Muscle of back (tissue), 11 donors: ENCODE data around the gene LSM2. TPM values are rescaled to one million over a fixed set of nuclear protein-coding genes. Genes with fewer than 3 reads are reported as not detected.

Experiments
- DNase-seq, 3 donors: peaks; one replicate each; pipeline versions ENCODE4 v3.0.0 to v3.0.0-alpha.2; 2013
- polyA plus RNA-seq, 10 donors: library from polyadenylated mRNA; unstranded; fragments of 120-200 nt; gene quantifications; one replicate each; pipeline ENCODE4 v1.2.1, GENCODE V29; 2013; ENCODE audit not compliant: insufficient read length in 10 of 10

LSM2 gene
- polyA plus RNA-seq, 10 donors: 46.2 to 63.6 (median 58.9) TPM

GRCh38 chr6:31761343-31761742, 45.4 kb downstream of the LSM2 start:
- DNase-seq: no peak

- no peak for DNase-seq
Measured at GRCh38 chr6:31760790-31761189, 46.0 kb downstream of the LSM2 start.

- no peak for DNase-seq
Measured at GRCh38 chr6:31758281-31758680, 48.5 kb downstream of the LSM2 start.

DNA sequence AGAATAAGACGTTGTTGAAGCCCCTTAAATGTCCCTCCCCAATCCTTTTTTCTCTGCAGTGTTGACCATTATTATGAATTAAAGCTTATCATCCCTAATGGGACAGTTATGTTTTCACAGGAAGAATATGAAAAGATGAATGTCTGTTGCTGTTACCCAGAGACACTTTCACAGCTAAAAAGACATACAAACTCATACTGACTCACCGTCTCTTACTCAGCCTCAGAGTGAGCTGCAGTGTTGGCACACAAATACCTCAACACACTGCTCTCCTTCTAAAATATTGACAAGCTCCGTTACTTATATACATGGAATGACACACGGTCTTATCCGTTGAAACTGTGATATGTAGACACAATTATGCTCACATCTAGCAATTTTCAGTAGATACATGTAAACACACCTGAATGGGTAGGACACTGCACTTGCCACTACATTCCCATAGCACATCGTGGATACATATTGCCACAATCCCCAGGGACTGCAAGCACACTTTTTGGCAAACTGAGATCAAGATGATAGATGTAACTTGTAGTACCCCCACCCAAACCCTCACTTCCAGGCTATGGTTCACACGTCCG, 53.9 kb downstream of the LSM2 start:
- no peak for DNase-seq

- no peak for DNase-seq
Measured at GRCh38 chr6:31750411-31751022, 56.2 kb downstream of the LSM2 start.

DNA sequence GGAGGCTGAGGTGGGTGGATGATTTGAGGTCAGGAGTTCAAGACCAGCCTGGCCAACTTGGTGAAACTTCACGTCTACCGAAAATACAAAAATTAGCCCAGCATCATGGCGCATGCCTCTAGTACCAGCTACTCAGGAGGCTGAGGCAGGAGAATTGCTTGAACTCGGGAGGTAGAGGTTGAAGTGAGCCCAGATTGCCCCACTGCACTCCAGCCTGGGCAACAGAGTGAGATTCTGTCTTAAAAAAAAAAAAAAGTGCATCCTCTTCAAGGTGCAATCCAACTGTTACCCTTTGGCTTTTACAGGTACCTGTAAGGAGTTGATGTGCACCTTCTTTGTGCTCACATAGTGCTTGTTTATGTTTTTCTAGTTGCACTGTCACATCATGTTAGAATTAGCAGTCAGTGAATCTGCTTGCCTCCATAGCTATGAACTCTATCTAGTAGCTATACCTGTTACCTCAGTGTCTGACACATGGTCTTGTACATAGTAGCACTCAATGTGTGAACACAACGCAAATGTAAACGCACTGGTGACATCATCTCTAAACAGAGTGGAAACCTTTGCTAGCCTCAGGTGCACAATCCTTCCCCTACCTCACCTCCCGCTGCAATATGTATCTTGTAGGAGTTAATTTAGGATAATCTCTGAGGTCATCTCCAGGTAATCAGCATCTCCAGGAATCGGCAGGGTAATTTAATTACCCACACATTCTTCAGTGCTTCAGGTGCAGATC, 57.3 kb downstream of the LSM2 start:
- no peak for DNase-seq

Other genes starting within 250 kb of the LSM2 start
- under 1 TPM in 6 of 10 donors, not detected in 4; 0.12 to 0.91 (median 0.21) TPM for gene LTA, start 234.7 kb downstream of the LSM2 start, polyA plus RNA-seq
- gene TNF, start 231.4 kb downstream of the LSM2 start, polyA plus RNA-seq: 1 to 10 TPM in 1 of 10 donors, under 1 TPM in 8, not detected in 1; 0.17 to 3.5 (median 0.29) TPM
- 10 to 100 TPM in 1 of 10 donors, 1 to 10 TPM in 6, under 1 TPM in 3; 0.67 to 32.2 (median 1.5) TPM for gene LTB, start 224.5 kb downstream of the LSM2 start, polyA plus RNA-seq
- gene LST1, start 220.7 kb downstream of the LSM2 start, polyA plus RNA-seq: 10 to 100 TPM in 1 of 10 donors, 1 to 10 TPM in 9; 4.1 to 10.9 (median 6.4) TPM
- gene NCR3, start 214.0 kb downstream of the LSM2 start, polyA plus RNA-seq: under 1 TPM in 4 of 10 donors, not detected in 6; 0.20 to 0.59 (median 0.30) TPM
- 10 to 100 TPM; 15.1 to 35.2 (median 23.0) TPM for gene AIF1, start 191.7 kb downstream of the LSM2 start, polyA plus RNA-seq
- gene PRRC2A, start 186.3 kb downstream of the LSM2 start, polyA plus RNA-seq: 100 to 1,000 TPM; 112 to 149 (median 132) TPM
- gene BAG6, start 154.3 kb downstream of the LSM2 start, polyA plus RNA-seq: 100 to 1,000 TPM; 177 to 216 (median 198) TPM
- 1 to 10 TPM; 2.6 to 5.7 (median 4.2) TPM for gene APOM, start 151.1 kb downstream of the LSM2 start, polyA plus RNA-seq
- 10 to 100 TPM; 11.4 to 16.0 (median 13.4) TPM for gene C6orf47, start 146.2 kb downstream of the LSM2 start, polyA plus RNA-seq
- gene GPANK1, start 142.0 kb downstream of the LSM2 start, polyA plus RNA-seq: 10 to 100 TPM; 10.1 to 16.9 (median 12.2) TPM
- gene CSNK2B, start 140.9 kb downstream of the LSM2 start, polyA plus RNA-seq: 100 to 1,000 TPM; 118 to 150 (median 138) TPM
- gene LY6G5B, start 137.0 kb downstream of the LSM2 start, polyA plus RNA-seq: 10 to 100 TPM in 6 of 10 donors, 1 to 10 TPM in 4; 5.6 to 24.0 (median 10.9) TPM
- 1 to 10 TPM in 9 of 10 donors, under 1 TPM in 1; 0.68 to 5.1 (median 2.4) TPM for gene LY6G5C, start 125.9 kb downstream of the LSM2 start, polyA plus RNA-seq
- gene ABHD16A, start 103.6 kb downstream of the LSM2 start, polyA plus RNA-seq: 10 to 100 TPM; 36.3 to 50.0 (median 39.2) TPM
- gene LY6G6F, start 100.1 kb downstream of the LSM2 start, polyA plus RNA-seq: under 1 TPM in 3 of 10 donors, not detected in 7; 0.17 to 0.38 (median 0.20) TPM
- 1 to 10 TPM in 1 of 10 donors, under 1 TPM in 5, not detected in 4; 0.42 to 1.1 (median 0.53) TPM for gene LY6G6D, start 91.6 kb downstream of the LSM2 start, polyA plus RNA-seq
- 1 to 10 TPM in 1 of 10 donors, under 1 TPM in 8, not detected in 1; 0.19 to 1.0 (median 0.38) TPM for gene LY6G6C, start 85.2 kb downstream of the LSM2 start, polyA plus RNA-seq
- 1 to 10 TPM in 3 of 10 donors, under 1 TPM in 7; 0.52 to 1.8 (median 0.82) TPM for gene MPIG6B, start 83.6 kb downstream of the LSM2 start, polyA plus RNA-seq
- gene DDAH2, start 77.7 kb downstream of the LSM2 start, polyA plus RNA-seq: 100 to 1,000 TPM in 8 of 10 donors, 10 to 100 TPM in 2; 87.3 to 135 (median 109) TPM
- 100 to 1,000 TPM; 114 to 181 (median 138) TPM for gene CLIC1, start 70.4 kb downstream of the LSM2 start, polyA plus RNA-seq
- 10 to 100 TPM in 6 of 10 donors, 1 to 10 TPM in 4; 5.9 to 29.4 (median 13.5) TPM for gene MSH5, start 67.0 kb downstream of the LSM2 start, polyA plus RNA-seq
- gene SAPCD1, start 44.3 kb downstream of the LSM2 start, polyA plus RNA-seq: 10 to 100 TPM in 1 of 10 donors, 1 to 10 TPM in 9; 2.1 to 10.9 (median 3.0) TPM
- 1 to 10 TPM in 9 of 10 donors, under 1 TPM in 1; 0.88 to 3.3 (median 2.3) TPM for gene VWA7, start 29.6 kb downstream of the LSM2 start, polyA plus RNA-seq
- gene VARS1, start 11.2 kb downstream of the LSM2 start, polyA plus RNA-seq: 10 to 100 TPM; 42.0 to 63.0 (median 46.2) TPM
- 1 to 10 TPM; 3.3 to 4.3 (median 3.9) TPM for gene HSPA1L, start 8.3 kb upstream of the LSM2 start, polyA plus RNA-seq
- 100 to 1,000 TPM in 1 of 10 donors, 10 to 100 TPM in 9; 47.4 to 176 (median 71.8) TPM for gene HSPA1A, start 8.6 kb upstream of the LSM2 start, polyA plus RNA-seq
- 100 to 1,000 TPM in 1 of 10 donors, 10 to 100 TPM in 9; 34.3 to 226 (median 55.8) TPM for gene HSPA1B, start 20.8 kb upstream of the LSM2 start, polyA plus RNA-seq
- gene NEU1, start 55.9 kb upstream of the LSM2 start, polyA plus RNA-seq: 10 to 100 TPM; 15.3 to 19.4 (median 17.2) TPM
- gene SLC44A4, start 72.0 kb upstream of the LSM2 start, polyA plus RNA-seq: under 1 TPM in 8 of 10 donors, not detected in 2; 0.08 to 0.50 (median 0.29) TPM
- 10 to 100 TPM; 23.3 to 40.1 (median 29.4) TPM for gene EHMT2, start 90.7 kb upstream of the LSM2 start, polyA plus RNA-seq
- 10 to 100 TPM in 4 of 10 donors, 1 to 10 TPM in 6; 7.9 to 16.2 (median 9.6) TPM for gene ZBTB12, start 95.1 kb upstream of the LSM2 start, polyA plus RNA-seq
- gene C2, start 120.8 kb upstream of the LSM2 start, polyA plus RNA-seq: 1 to 10 TPM; 3.5 to 9.1 (median 5.7) TPM
- gene CFB, start 139.1 kb upstream of the LSM2 start, polyA plus RNA-seq: 1 to 10 TPM; 1.0 to 2.6 (median 1.6) TPM
- 10 to 100 TPM; 49.5 to 68.7 (median 64.3) TPM for gene NELFE, start 152.0 kb upstream of the LSM2 start, polyA plus RNA-seq
- 10 to 100 TPM; 17.9 to 35.1 (median 25.0) TPM for gene SKIC2, start 152.2 kb upstream of the LSM2 start, polyA plus RNA-seq
- 10 to 100 TPM; 11.4 to 21.4 (median 15.4) TPM for gene DXO, start 165.2 kb upstream of the LSM2 start, polyA plus RNA-seq
- 10 to 100 TPM in 5 of 10 donors, 1 to 10 TPM in 5; 6.2 to 21.3 (median 10.3) TPM for gene C4A, start 175.1 kb upstream of the LSM2 start, polyA plus RNA-seq
- 10 to 100 TPM in 9 of 10 donors, 1 to 10 TPM in 1; 8.7 to 25.9 (median 14.3) TPM for gene C4B, start 207.8 kb upstream of the LSM2 start, polyA plus RNA-seq
- 1 to 10 TPM in 2 of 10 donors, under 1 TPM in 8; 0.35 to 1.1 (median 0.58) TPM for gene CYP21A2, start 231.4 kb upstream of the LSM2 start, polyA plus RNA-seq